ENCODE measurements around the gene PTGER1. TPM values are rescaled to one million over a fixed set of nuclear protein-coding genes. Genes with fewer than 3 reads are reported as not detected.

PTGER1 gene
- total RNA-seq, 1 donor from 2014 or later: 0.13 TPM

- no peak for DNase-seq (ENCODE audit: low read depth in 2 of 2)
These were observed 27.4 kb upstream of the PTGER1 start for GRCh38 chr19:14502334-14503092.

- peak in 1 of 2 donors; percentile 69 for DNase-seq (ENCODE audit: low read depth in 2 of 2)
These were observed 22.2 kb upstream of the PTGER1 start for GRCh38 chr19:14497228-14497921.

GRCh38 chr19:14496834-14497227 lies 21.7 kb upstream of the PTGER1 start:
- no peak for DNase-seq (ENCODE audit: low read depth in 2 of 2)

GRCh38 chr19:14496029-14496833 lies 21.1 kb upstream of the PTGER1 start, which contains the start of gene GIPC1:
Gene GIPC1, minus strand, starts transcription at chr19:14496127. Its CDS starts 13,151 bp downstream, at chr19:14482976.
- DNase-seq (ENCODE audit: low read depth in 2 of 2): peak; percentile 98 to 99

- no peak for DNase-seq (ENCODE audit: low read depth in 2 of 2)
These were observed 20.5 kb upstream of the PTGER1 start for GRCh38 chr19:14495672-14496028.

- DNase-seq (ENCODE audit: low read depth in 2 of 2): no peak
These were observed 19.9 kb upstream of the PTGER1 start for GRCh38 chr19:14494910-14495671.

GRCh38 chr19:14494411-14494810 lies 19.3 kb upstream of the PTGER1 start:
- DNase-seq (ENCODE audit: low read depth in 2 of 2): no peak

- DNase-seq (ENCODE audit: low read depth in 2 of 2): no peak
These were observed 17.7 kb upstream of the PTGER1 start for GRCh38 chr19:14492756-14493337.

GRCh38 chr19:14487370-14488125 lies 12.4 kb upstream of the PTGER1 start:
- DNase-seq (ENCODE audit: low read depth in 2 of 2): no peak

- DNase-seq (ENCODE audit: low read depth in 2 of 2): no peak
These were observed 7.2 kb upstream of the PTGER1 start for GRCh38 chr19:14482172-14482941.

GRCh38 chr19:14480700-14481079 lies 5.5 kb upstream of the PTGER1 start:
- no peak for DNase-seq (ENCODE audit: low read depth in 2 of 2)

- DNase-seq (ENCODE audit: low read depth in 2 of 2): peak in 1 of 2 donors; percentile 32
These were observed 5.0 kb upstream of the PTGER1 start for GRCh38 chr19:14479975-14480699.

GRCh38 chr19:14479309-14479974 lies 4.3 kb upstream of the PTGER1 start:
- no peak for DNase-seq (ENCODE audit: low read depth in 2 of 2)

GRCh38 chr19:14478113-14478545 lies 3.0 kb upstream of the PTGER1 start:
- DNase-seq (ENCODE audit: low read depth in 2 of 2): no peak

- DNase-seq (ENCODE audit: low read depth in 2 of 2): no peak
These were observed 2.4 kb upstream of the PTGER1 start for GRCh38 chr19:14477418-14478112.

- DNase-seq (ENCODE audit: low read depth in 2 of 2): no peak
These were observed 1.7 kb upstream of the PTGER1 start for GRCh38 chr19:14476673-14477401.

- DNase-seq (ENCODE audit: low read depth in 2 of 2): no peak
These were observed 1.1 kb upstream of the PTGER1 start for GRCh38 chr19:14476327-14476672.

Measured in dermis microvascular lymphatic vessel endothelial cell (primary cell).